ENCODE results near the gene NR3C1. TPM values are rescaled to one million over a fixed set of nuclear protein-coding genes. Genes with fewer than 3 reads are reported as not detected.

Gene NR3C1
- total RNA-seq, 2 experiments from 2014 or later = 47.1 to 53.9 TPM

GRCh38 chr5:143359869-143360268 is 43.6 kb downstream of the NR3C1 start:
- ATAC-seq (no peak), DNase-seq (no peak)
- Mint-ChIP-seq H3K4me3 (no peak overlapping the region), H3K9me3 (ENCODE audit: low read depth) (peaks cover 8% of the 10 kb centered on the region), H3K27ac (no peak overlapping the region), H3K27me3 (no peaks in the 10 kb centered on the region), H3K36me3 (ENCODE audit: low read depth) (peaks cover 26% of the 10 kb centered on the region), H3K4me1 (peaks cover 77% of the 10 kb centered on the region)
- ChIA-PET CTCF (interaction anchor here (1.2 to 2.3 kb wide), 3 partner anchors 9 to 44 kb away, joined by 3 to 13 read pairs (median 6); partner anchors contain the start of gene NR3C1), POLR2A (no interaction called here)
- intact Hi-C loops (cut with DNase I, micrococcal nuclease) = no loop called here

GRCh38 chr5:143356855-143357583 is 46.5 kb downstream of the NR3C1 start:
- Mint-ChIP-seq H3K9me3 (ENCODE audit: low read depth) (no peaks in the 10 kb centered on the region), H3K27ac (no peak overlapping the region), H3K36me3 (ENCODE audit: low read depth) (peaks cover 13% of the 10 kb centered on the region), H3K4me3 (no peak overlapping the region), H3K27me3 (no peaks in the 10 kb centered on the region), H3K4me1 (peaks cover 83% of the 10 kb centered on the region)
- CTCF ChIA-PET = interaction anchor here (0.8 kb wide), 2 partner anchors 9 kb away, joined by 3 read pairs; no protein-coding TSS in a partner anchor
- ATAC-seq = no peak
- intact Hi-C loops (cut with DNase I, micrococcal nuclease) = no loop called here
- POLR2A ChIA-PET = no interaction called here
- DNase-seq = no peak

DNA sequence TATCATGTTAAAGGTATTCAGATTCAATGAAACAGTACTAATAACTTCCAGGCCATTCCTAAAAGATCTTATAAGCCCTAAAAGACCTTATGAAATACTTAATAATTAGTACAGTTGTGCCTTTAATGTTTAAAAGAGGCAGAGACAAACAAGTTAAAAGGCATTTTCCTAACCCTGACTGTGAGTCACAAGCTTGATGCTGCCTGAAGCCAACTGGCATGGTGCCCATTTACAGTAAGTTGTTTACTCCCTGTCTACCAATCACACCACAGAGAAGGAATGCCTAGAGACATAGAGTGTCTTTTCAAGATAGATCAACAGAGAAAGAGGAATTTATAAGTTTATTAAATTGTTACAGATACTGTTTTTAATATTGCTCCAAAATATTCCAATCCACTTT is 47.8 kb downstream of the NR3C1 start:
- H3K27ac Mint-ChIP-seq = no peak overlapping the region
- peaks cover 76% of the 10 kb centered on the region for H3K4me1 Mint-ChIP-seq
- no peak overlapping the region for H3K4me3 Mint-ChIP-seq
- ATAC-seq (peak; percentile 34), DNase-seq (peak; percentile 59)
- ChIA-PET POLR2A (interaction anchor here (0.5 kb wide), 1 partner anchor 34 kb away, joined by 3 read pairs; no protein-coding TSS in a partner anchor), CTCF (interaction anchor here (0.7 to 1.4 kb wide), 2 partner anchors 19 to 45 kb away, joined by 3 read pairs; no protein-coding TSS in a partner anchor)
- intact Hi-C loops (cut with DNase I, micrococcal nuclease) = loop anchor here in 1 of 2 experiments (2.0 kb wide), 1 partner anchor 45 kb away; no protein-coding TSS in a partner anchor
- peaks cover 10% of the 10 kb centered on the region for H3K36me3 Mint-ChIP-seq (ENCODE audit: low read depth)
- no peaks in the 10 kb centered on the region for H3K27me3 Mint-ChIP-seq
- no peaks in the 10 kb centered on the region for H3K9me3 Mint-ChIP-seq (ENCODE audit: low read depth)

DNA sequence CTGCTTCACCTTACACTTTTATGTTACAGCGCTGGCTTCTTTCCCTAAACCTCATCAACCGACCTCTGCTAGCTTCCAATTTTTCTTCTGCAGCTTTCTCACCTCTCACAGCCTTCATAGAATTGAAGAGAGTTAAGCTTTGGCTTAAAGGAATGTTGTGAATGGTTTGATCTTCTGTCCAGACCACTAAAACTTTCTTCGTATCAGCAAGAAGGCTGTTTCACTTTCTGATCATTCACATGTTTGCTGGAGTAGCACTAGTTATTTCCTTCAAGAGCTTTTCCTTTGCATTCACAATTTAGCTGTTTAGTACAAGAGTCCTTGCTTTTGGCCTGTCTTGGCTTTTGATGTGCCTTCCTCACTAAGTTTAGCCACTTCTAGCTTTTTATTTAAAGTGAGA is 49.5 kb downstream of the NR3C1 start:
- intact Hi-C loops (cut with DNase I, micrococcal nuclease) = loop anchor here (2.0 to 5.0 kb wide), 5 partner anchors 47 to 352 kb away; no protein-coding TSS in a partner anchor
- Mint-ChIP-seq H3K36me3 (ENCODE audit: low read depth) (peaks cover 10% of the 10 kb centered on the region), H3K27ac (peak overlapping the region; percentile 94), H3K9me3 (ENCODE audit: low read depth) (no peaks in the 10 kb centered on the region), H3K4me3 (peak overlapping the region; percentile 66), H3K27me3 (no peaks in the 10 kb centered on the region), H3K4me1 (peaks cover 66% of the 10 kb centered on the region)
- peak; percentile 32 for ATAC-seq
- DNase-seq = no peak
- CTCF ChIA-PET = interaction anchor here (0.6 to 1.5 kb wide), 6 partner anchors 10 to 345 kb away, joined by 3 read pairs; no protein-coding TSS in a partner anchor
- POLR2A ChIA-PET = interaction anchor here (0.6 to 1.8 kb wide), 2 partner anchors 50 to 80 kb away, joined by 4 to 7 read pairs; no protein-coding TSS in a partner anchor

DNA sequence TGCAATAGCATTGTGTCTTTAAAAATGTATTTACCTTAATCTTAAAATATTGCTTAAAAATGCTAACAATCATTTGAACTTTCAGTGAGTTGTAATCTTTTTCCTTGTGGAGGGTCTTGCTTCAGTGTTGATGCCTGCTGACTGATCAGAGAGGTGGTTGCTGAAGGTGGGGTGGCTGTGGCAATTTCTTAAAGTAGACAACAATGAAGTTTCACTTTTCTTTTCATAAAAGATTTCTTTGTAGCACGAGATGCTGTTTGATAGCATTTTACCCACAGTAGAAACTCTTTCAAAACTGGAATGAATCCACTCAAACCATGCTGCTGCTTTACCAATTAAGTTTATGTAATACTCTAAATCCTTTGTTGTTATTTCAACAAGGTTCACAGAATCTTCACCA is 50.8 kb downstream of the NR3C1 start:
- intact Hi-C loops (cut with DNase I, micrococcal nuclease) = loop anchor here (2.0 to 5.0 kb wide), 6 partner anchors 34 to 350 kb away; partner anchors contain the start of gene NR3C1 (in 1 of the 2)
- Mint-ChIP-seq H3K27me3 (no peaks in the 10 kb centered on the region), H3K36me3 (ENCODE audit: low read depth) (peaks cover 9% of the 10 kb centered on the region), H3K9me3 (ENCODE audit: low read depth) (no peaks in the 10 kb centered on the region), H3K4me1 (peaks cover 64% of the 10 kb centered on the region), H3K27ac (peak overlapping the region; percentile 94), H3K4me3 (peak overlapping the region; percentile 66)
- DNase-seq (peak; percentile 31), ATAC-seq (peak; percentile 43)
- ChIA-PET CTCF (interaction anchor here (1.1 kb wide), 1 partner anchor 344 kb away, joined by 3 read pairs; no protein-coding TSS in a partner anchor), POLR2A (no interaction called here)

DNA sequence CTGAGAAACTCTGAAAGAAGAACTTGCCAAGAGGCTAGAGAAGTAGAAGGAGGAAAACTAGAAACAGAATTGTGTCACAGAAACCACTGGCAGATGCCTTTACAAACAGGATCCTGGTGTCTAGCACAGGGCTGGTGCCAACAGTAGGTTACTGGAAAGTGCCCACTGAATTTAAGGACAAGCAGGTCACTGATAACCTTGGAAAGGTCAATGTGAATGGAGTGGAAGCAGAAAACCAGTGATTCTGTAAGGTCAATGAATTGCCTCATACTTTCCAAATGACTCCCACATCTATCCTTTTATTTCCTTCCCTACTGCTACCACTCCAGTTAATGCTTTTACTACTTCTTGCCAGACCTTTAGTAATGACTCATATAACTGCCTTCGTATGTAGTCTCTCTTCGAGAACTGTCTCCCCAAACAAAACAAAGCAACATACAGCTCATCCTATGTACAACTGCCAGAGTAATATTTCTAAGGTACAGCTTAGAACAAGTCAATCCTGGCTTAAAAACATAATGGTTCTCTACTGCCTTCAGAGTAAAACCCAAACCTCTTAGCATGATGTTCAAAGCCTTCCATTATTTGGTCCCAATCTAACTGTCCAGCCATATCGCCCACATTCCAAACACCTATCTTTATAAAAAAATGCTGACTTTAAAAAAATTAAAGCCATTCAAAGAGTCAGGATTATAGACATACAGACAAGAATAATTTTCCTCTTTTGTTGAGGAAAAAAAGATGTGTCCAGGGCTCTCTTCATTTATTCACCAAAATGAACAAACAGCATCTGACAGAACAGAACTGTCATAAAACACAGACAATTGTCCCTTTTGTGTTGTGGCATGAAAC is 52.5 kb downstream of the NR3C1 start:
- Mint-ChIP-seq H3K27me3 (no peaks in the 10 kb centered on the region), H3K27ac (no peak overlapping the region), H3K4me1 (peaks cover 63% of the 10 kb centered on the region), H3K36me3 (ENCODE audit: low read depth) (peaks cover 9% of the 10 kb centered on the region), H3K9me3 (ENCODE audit: low read depth) (no peaks in the 10 kb centered on the region), H3K4me3 (no peak overlapping the region)
- intact Hi-C loops (cut with DNase I, micrococcal nuclease) = loop anchor here (1.0 to 5.0 kb wide), 7 partner anchors 9 to 349 kb away; no protein-coding TSS in a partner anchor
- POLR2A ChIA-PET = interaction anchor here (0.6 kb wide), 1 partner anchor 12 kb away, joined by 7 read pairs; no protein-coding TSS in a partner anchor
- ATAC-seq (peak; percentile 81), DNase-seq (peak; percentile 20)
- CTCF ChIA-PET = interaction anchor here (1.0 to 2.8 kb wide), 5 partner anchors 9 to 347 kb away, joined by 3 to 13 read pairs (median 3); no protein-coding TSS in a partner anchor

- Mint-ChIP-seq H3K9me3 (ENCODE audit: low read depth) (no peaks in the 10 kb centered on the region), H3K4me1 (peaks cover 60% of the 10 kb centered on the region), H3K27me3 (no peaks in the 10 kb centered on the region), H3K36me3 (ENCODE audit: low read depth) (peaks cover 9% of the 10 kb centered on the region), H3K27ac (no peak overlapping the region), H3K4me3 (no peak overlapping the region)
- DNase-seq = no peak
- ATAC-seq = no peak
- ChIA-PET CTCF (interaction anchor here (1.1 to 2.8 kb wide), 3 partner anchors 10 to 347 kb away, joined by 3 to 13 read pairs (median 3); no protein-coding TSS in a partner anchor), POLR2A (interaction anchor here (0.6 kb wide), 1 partner anchor 11 kb away, joined by 7 read pairs; no protein-coding TSS in a partner anchor)
- intact Hi-C loops (cut with DNase I, micrococcal nuclease) = loop anchor here (1.0 to 5.0 kb wide), 6 partner anchors 8 to 348 kb away; no protein-coding TSS in a partner anchor
These were observed 53.1 kb downstream of the NR3C1 start for GRCh38 chr5:143350341-143350740.

- H3K27me3 Mint-ChIP-seq = no peaks in the 10 kb centered on the region
- POLR2A ChIA-PET = no interaction called here
These were observed 54.3 kb downstream of the NR3C1 start for GRCh38 chr5:143349177-143349576.

DNA sequence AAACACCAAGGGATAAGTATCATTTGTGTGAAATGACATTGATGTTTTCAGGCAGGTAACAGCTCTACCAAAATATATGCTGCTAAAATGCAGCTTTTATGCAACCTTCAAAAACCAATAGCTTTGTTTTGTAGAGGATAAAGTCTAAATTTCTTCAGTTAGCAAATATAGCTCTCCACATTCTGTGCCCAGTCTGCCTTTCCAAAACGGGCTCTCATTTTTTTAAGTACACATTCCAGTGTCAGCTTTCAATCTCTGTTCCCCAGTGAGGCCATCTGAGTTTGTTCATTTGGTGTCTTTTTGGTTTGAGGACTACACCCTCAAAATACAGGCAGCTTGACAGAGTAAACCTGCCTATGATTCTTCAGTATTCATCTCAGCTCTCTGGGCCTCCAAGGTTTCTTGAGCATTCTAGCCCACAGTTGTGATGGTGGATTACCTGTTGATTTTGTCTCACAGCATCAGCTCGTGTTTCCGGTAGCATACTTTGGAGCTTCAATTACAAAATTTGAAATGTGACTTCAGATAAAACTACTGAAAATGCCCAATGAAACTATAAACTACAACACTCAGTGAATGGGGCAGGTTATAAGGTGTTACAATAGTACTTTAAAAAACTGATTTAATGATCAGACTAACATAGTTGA is 55.7 kb downstream of the NR3C1 start:
- no peak for ATAC-seq
- H3K4me1 Mint-ChIP-seq = peaks cover 46% of the 10 kb centered on the region
- no peak overlapping the region for H3K27ac Mint-ChIP-seq
- ChIA-PET CTCF (interaction anchor here (0.5 to 1.3 kb wide), 6 partner anchors 9 to 477 kb away, joined by 3 to 5 read pairs (median 3); partner anchors contain the start of gene NR3C1), POLR2A (no interaction called here)
- H3K36me3 Mint-ChIP-seq (ENCODE audit: low read depth) = peaks cover 6% of the 10 kb centered on the region
- intact Hi-C loops (cut with DNase I, micrococcal nuclease) = no loop called here
- H3K9me3 Mint-ChIP-seq (ENCODE audit: low read depth) = peaks cover 2% of the 10 kb centered on the region
- H3K4me3 Mint-ChIP-seq = no peak overlapping the region
- no peak for DNase-seq
- H3K27me3 Mint-ChIP-seq = no peaks in the 10 kb centered on the region

More at GRCh38 chr5:143349177-143349576, 54.3 kb downstream of the NR3C1 start:
- H3K9me3 Mint-ChIP-seq (ENCODE audit: low read depth) = peaks cover 2% of the 10 kb centered on the region
- H3K27ac Mint-ChIP-seq = no peak overlapping the region
- DNase-seq = no peak
- ATAC-seq = no peak
- CTCF ChIA-PET = interaction anchor here (0.9 kb wide), 1 partner anchor 29 kb away, joined by 3 read pairs; no protein-coding TSS in a partner anchor
- H3K4me1 Mint-ChIP-seq = peaks cover 51% of the 10 kb centered on the region
- intact Hi-C loops (cut with DNase I, micrococcal nuclease) = no loop called here
- no peak overlapping the region for H3K4me3 Mint-ChIP-seq
- H3K36me3 Mint-ChIP-seq (ENCODE audit: low read depth) = peaks cover 11% of the 10 kb centered on the region

- H3K27ac Mint-ChIP-seq = no peak overlapping the region
- POLR2A ChIA-PET = no interaction called here
- H3K36me3 Mint-ChIP-seq (ENCODE audit: low read depth) = peaks cover 13% of the 10 kb centered on the region
- CTCF ChIA-PET = interaction anchor here (0.5 to 1.3 kb wide), 5 partner anchors 10 to 422 kb away, joined by 3 to 5 read pairs (median 3); partner anchors contain the start of gene NR3C1
- no peak overlapping the region for H3K4me3 Mint-ChIP-seq
- ATAC-seq (no peak), DNase-seq (no peak)
- intact Hi-C loops (cut with DNase I, micrococcal nuclease) = no loop called here
- H3K4me1 Mint-ChIP-seq = peaks cover 47% of the 10 kb centered on the region
- H3K27me3 Mint-ChIP-seq = no peaks in the 10 kb centered on the region
- H3K9me3 Mint-ChIP-seq (ENCODE audit: low read depth) = peaks cover 5% of the 10 kb centered on the region
These were observed 56.4 kb downstream of the NR3C1 start for GRCh38 chr5:143347046-143347445.

Measured in activated CD4-positive, alpha-beta T cell treated with anti-CD3 and anti-CD28 coated beads for 36 hours (primary cell).